Endothelial cell of umbilical vein (primary cell): ENCODE measurements around the gene FGF16.

Source experiments
- POLR2A ChIP-seq: IDR thresholded peaks from 2 replicates; pipeline ENCODE4 v1.6.1; 2012; ENCODE audit warnings: low read depth, mild to moderate bottlenecking, control low read depth, low read length
- TF ChIP-seq, protein P1 (sequence below): IDR thresholded peaks from 2 replicates; pipeline ENCODE4 v1.6.1; 2011; ENCODE audit not compliant: insufficient read depth, insufficient read length
- TF ChIP-seq, protein P2 (sequence below), 2 donors: IDR thresholded peaks; 1 replicate in 1 of 2; 2 replicates in 1 of 2; pipeline ENCODE4 v1.5.1; 2011; ENCODE audit warnings: low read length in 2 of 2, mild to moderate bottlenecking in 2 of 2, moderate library complexity in 2 of 2, control low read depth in 1 of 2, inconsistent platforms in 1 of 2, low read depth in 1 of 2; ENCODE audit not compliant: insufficient read depth in 1 of 2; ENCODE audit errors: extremely low read depth in 1 of 2

DNA sequence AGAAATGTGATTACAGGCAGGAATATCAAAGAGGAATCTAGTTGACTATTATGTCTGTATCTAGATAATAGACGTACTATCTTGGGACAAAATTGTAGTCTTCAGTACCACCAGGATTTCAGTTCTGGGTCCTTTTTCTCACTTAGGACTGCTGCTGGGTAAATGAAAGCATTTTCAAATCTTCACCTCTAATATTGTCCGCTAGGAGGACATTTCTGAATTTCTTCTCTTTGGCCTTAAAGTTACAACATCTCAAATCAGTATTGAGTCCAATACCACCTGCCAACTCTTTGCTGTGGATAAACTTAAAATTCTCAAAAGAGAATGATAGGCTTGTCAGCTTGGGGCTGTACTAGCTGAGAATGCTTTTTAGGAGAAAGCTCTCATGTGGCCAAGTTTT lies 6.0 kb downstream of the FGF16 start:
- TF ChIP-seq, protein P1, sequence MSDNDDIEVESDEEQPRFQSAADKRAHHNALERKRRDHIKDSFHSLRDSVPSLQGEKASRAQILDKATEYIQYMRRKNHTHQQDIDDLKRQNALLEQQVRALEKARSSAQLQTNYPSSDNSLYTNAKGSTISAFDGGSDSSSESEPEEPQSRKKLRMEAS, result no peak
- no peak for TF ChIP-seq POLR2A
- TF ChIP-seq, protein P2, sequence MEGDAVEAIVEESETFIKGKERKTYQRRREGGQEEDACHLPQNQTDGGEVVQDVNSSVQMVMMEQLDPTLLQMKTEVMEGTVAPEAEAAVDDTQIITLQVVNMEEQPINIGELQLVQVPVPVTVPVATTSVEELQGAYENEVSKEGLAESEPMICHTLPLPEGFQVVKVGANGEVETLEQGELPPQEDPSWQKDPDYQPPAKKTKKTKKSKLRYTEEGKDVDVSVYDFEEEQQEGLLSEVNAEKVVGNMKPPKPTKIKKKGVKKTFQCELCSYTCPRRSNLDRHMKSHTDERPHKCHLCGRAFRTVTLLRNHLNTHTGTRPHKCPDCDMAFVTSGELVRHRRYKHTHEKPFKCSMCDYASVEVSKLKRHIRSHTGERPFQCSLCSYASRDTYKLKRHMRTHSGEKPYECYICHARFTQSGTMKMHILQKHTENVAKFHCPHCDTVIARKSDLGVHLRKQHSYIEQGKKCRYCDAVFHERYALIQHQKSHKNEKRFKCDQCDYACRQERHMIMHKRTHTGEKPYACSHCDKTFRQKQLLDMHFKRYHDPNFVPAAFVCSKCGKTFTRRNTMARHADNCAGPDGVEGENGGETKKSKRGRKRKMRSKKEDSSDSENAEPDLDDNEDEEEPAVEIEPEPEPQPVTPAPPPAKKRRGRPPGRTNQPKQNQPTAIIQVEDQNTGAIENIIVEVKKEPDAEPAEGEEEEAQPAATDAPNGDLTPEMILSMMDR (IDR thresholded peaks at IDR 0.05; ENCODE audit: extremely low read depth in 1 of 2, insufficient read depth in 1 of 2, low read depth in 1 of 2, low read length in 2 of 2), result no peak
